RWPE1 (cell line): ENCODE data around the gene COL5A1.

Source experiments
- CTCF ChIA-PET: fragments of 350-600 bp; sonication (Branson Sonifier 250); formaldehyde crosslinking; extraction: SDS; loops from one replicate; lab custom pipeline; 2021; lab: Yijun Ruan, JAX
- POLR2A ChIA-PET: fragments of 400-600 bp; formaldehyde crosslinking; extraction: SDS; loops from one replicate; lab custom pipeline; 2020; ENCODE audit warnings: antibody characterized with exemption; ENCODE audit not compliant: low non-redundant PET; lab: Yijun Ruan, JAX
- DNase-seq: peaks from one replicate; pipeline ENCODE4 v3.0.0; 2012; ENCODE audit warnings: low spot score
- H3K27ac ChIP-seq: fragments of 450-650 bp; 2 replicates; pipeline ENCODE4 v1.5.1; 2017
- CTCF ChIP-seq: fragments of 450-650 bp; conservative IDR thresholded peaks from 2 replicates; pipeline ENCODE4 v1.5.1; 2017; ENCODE audit warnings: low read depth, mild to moderate bottlenecking

Gene COL5A1

GRCh38 chr9:134887686-134888602 lies 246.3 kb downstream of the COL5A1 start:
- no peak overlapping the region for H3K27ac ChIP-seq
- no peak for TF ChIP-seq CTCF
- ChIA-PET POLR2A (no interaction called here), CTCF (no interaction called here)
- no peak for DNase-seq

DNA sequence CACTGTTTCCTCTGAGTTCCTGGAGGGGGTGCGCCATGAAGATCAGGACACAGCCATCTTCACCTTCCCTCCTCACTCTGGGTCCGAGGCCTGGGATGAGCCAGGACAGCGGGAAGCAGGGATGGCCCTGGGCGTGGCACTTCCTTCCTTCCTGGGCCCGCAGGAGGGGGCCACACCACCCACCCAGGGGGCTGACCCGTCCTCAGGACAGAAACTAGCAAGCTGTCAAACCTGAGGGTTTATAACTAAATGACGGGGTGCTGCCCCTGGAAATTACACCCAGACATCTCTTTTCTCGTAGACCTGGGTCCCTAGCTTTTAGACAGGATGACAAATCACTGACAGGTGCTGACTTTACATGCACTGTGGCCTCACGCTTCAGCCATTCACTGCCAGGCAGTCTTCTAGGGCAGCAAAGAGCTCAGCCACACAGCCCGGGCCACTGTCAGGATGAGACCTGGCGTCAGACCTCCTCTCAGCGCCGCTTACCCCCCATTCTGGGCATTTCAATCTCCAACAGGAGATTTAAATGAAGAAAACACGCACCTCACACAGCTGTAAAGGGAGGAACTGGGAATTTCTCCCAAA lies 247.1 kb downstream of the COL5A1 start:
- no peak overlapping the region for H3K27ac ChIP-seq
- ChIA-PET CTCF (interaction anchor here (0.7 kb wide), 2 partner anchors 12 to 25 kb away, joined by 3 read pairs; no protein-coding TSS in a partner anchor), POLR2A (no interaction called here)
- no peak for DNase-seq
- no peak for TF ChIP-seq CTCF

DNA sequence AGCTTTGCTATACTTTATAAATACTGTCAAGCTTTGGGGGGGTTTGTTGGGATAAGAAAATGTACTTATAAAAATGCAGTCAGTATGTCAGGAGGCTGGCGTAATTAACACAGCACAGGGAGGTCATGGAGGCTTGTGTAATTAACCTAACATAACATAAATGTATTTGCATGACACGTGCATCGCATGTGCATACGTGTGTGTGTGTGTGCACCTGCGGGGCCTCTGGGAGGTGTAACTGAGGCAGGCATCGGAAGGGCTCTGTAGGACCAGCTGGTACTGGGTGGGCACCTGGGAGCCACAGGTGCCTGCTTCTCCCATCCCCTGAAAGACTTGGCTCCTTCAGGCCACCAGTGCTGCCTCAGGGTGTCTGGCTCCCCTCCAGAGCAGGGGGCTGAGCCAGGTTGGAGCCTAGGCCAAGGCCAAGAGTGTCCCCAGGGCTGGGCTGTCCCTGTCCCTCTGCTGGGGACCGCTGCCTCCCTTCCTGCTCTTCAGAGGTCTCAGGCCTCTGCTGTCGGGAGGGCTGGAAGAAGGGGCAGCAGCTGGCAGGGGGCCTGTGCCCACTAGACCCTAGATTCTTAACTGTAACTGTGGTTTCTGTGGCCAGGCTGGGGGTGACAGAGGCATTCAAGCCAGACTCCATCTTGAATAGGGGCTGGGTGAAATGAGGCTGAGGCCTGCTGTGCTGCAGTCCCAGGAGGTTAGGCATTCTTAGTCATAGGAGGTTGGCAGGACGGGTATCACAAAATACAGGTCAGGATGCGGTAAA lies 248.0 kb downstream of the COL5A1 start:
- TF ChIP-seq CTCF, result no peak
- H3K27ac ChIP-seq, result no peak overlapping the region
- CTCF ChIA-PET, result interaction anchor here (0.6 to 0.7 kb wide), 3 partner anchors 13 to 528 kb away, joined by 3 to 4 read pairs (median 3); no protein-coding TSS in a partner anchor
- POLR2A ChIA-PET, result no interaction called here
- no peak for DNase-seq

DNA sequence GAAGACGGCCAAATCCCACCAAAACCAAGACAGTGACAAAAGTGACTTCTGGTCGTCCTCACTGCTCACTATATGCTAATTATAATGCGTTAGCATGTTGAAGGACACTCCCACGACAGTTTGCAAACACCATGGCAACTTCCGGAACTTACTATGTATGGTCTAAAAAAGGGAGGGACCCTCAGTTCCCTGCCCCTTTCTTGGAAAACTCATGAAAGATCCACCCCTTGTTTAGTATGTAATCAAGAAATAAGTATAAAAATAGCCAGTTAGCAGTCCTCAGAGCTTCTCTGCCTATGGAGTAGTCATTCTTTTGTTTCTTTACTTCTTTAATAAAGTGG lies 248.5 kb downstream of the COL5A1 start:
- ChIA-PET POLR2A (no interaction called here), CTCF (no interaction called here)
- DNase-seq, result no peak
- no peak for TF ChIP-seq CTCF
- H3K27ac ChIP-seq, result no peak overlapping the region

DNA sequence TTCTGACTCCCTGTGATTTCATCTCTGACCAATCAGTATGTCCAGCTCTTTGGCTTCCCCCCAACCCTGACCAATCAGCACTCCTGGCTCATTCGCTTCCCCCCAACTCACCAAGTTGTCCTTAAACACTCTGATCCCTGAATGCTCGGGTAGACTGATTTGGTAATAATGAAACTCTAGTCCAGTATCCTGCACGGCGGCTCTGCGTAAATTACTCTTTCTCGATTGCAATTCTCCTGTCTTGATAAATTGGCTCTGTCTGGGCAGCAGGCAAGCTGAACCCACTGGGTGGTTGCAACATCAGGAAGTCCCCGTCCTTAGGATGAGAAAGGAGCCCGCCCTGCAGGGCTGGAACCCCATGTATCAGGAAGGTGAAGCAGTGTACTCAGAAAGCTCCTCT lies 249.4 kb downstream of the COL5A1 start:
- ChIA-PET CTCF (interaction anchor here (0.6 kb wide), 2 partner anchors 66 to 312 kb away, joined by 4 read pairs; no protein-coding TSS in a partner anchor), POLR2A (no interaction called here)
- H3K27ac ChIP-seq, result no peak overlapping the region
- no peak for TF ChIP-seq CTCF
- DNase-seq, result peak; percentile 49

- no peak overlapping the region for H3K27ac ChIP-seq
- no peak for TF ChIP-seq CTCF
- no peak for DNase-seq
- POLR2A ChIA-PET, result no interaction called here
- CTCF ChIA-PET, result interaction anchor here (0.6 kb wide), 1 partner anchor 312 kb away, joined by 4 read pairs; no protein-coding TSS in a partner anchor
These were observed 250.1 kb downstream of the COL5A1 start for GRCh38 chr9:134891713-134892112.
